OCI-M1 (cell line): Measurements from ENCODE around the gene AEBP1.

Source experiments
- DNase-seq: peaks from one replicate; lab custom pipeline; 2025; lab: John Stamatoyannopoulos, UW

The AEBP1 gene

GRCh38 chr7:44103923-44104859, at the start of gene AEBP1:
TSS of gene AEBP1 (plus strand) at chr7:44104345. CDS start at chr7:44104666, 321 bp downstream.
- peak; percentile 7 for DNase-seq

GRCh38 chr7:44056681-44057080, 47.5 kb upstream of the AEBP1 start:
- no peak for DNase-seq

DNA sequence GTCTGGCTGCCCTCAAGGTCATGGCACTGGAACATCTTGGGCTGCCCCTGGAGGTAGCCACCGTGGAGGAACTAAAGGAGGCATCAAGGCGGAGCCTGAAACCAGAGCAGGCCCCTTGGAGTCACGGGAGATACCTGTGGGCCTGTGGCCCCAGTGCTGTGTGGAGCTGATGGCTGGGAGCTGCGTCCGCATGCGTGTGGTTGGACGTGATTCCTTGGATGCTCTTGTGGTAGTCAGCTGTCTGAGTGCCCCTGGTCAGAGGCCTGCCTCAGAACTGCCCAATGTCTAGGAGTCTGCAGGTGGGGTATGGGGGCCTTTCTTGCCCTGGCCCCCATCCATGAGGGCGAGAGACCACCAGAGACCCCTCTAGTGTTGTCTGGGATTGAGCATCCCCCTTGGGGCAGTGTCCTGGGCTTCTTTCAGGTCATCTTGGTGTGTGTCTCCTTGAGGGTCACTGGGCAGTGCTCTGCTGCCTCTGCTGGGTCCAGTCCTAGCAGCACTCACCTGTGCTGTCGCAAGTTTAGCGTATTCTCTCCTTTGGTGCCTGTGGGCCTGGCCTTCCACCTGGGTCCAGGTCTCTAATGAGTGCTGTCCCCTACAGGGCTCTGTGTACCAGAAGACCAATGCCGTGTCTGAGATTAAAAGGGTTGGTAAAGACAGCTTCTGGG, 46.8 kb upstream of the AEBP1 start:
- no peak for DNase-seq

GRCh38 chr7:44057849-44058758, 46.0 kb upstream of the AEBP1 start:
- DNase-seq = no peak

- no peak for DNase-seq
Observed at GRCh38 chr7:44058759-44059218, 45.4 kb upstream of the AEBP1 start.

- DNase-seq = no peak
Observed at GRCh38 chr7:44059219-44060090, 44.7 kb upstream of the AEBP1 start.

DNA sequence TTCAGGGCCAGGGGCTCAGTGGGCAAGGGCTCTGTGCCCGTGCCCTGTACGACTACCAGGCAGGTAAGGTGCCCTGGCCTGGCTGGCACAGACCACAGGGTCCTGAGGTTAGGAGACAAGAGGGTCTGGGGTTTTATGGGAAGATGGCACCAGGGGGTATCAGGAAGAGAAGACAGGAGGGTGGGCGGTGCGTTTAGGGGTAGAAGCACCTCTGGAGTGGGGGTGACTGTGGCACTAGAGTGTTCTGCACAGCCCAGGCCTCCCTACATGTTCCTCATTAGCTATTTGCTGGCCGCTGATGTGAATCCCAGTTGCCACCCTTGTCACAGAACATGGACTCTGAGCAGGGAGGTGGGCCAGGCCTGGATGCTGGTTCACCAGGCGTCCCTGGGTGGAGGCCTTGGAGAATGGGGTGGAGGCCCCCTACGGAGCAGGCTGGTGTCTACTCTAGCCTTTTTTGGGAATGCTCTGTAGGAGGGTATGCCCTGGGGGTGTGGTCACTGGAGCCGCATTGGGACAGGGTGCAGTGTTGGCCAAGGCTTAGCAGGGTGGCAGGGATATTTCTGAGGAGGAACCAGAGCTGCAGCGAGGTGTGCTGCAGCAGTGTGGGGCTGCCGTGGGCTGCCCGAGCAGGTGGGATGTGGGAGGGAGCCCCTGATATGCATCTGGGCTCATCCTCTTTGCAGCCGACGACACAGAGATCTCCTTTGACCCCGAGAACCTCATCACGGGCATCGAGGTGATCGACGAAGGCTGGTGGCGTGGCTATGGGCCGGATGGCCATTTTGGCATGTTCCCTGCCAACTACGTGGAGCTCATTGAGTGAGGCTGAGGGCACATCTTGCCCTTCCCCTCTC, 43.8 kb upstream of the AEBP1 start:
- no peak for DNase-seq

DNA sequence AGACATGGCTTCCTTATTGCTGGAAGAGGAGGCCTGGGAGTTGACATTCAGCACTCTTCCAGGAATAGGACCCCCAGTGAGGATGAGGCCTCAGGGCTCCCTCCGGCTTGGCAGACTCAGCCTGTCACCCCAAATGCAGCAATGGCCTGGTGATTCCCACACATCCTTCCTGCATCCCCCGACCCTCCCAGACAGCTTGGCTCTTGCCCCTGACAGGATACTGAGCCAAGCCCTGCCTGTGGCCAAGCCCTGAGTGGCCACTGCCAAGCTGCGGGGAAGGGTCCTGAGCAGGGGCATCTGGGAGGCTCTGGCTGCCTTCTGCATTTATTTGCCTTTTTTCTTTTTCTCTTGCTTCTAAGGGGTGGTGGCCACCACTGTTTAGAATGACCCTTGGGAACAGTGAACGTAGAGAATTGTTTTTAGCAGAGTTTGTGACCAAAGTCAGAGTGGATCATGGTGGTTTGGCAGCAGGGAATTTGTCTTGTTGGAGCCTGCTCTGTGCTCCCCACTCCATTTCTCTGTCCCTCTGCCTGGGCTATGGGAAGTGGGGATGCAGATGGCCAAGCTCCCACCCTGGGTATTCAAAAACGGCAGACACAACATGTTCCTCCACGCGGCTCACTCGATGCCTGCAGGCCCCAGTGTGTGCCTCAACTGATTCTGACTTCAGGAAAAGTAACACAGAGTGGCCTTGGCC, 43.0 kb upstream of the AEBP1 start:
- DNase-seq = no peak

GRCh38 chr7:44061645-44062179, 42.4 kb upstream of the AEBP1 start:
- no peak for DNase-seq

- no peak for DNase-seq
Observed at GRCh38 chr7:44062180-44062902, 41.8 kb upstream of the AEBP1 start.

GRCh38 chr7:44062903-44063295, 41.2 kb upstream of the AEBP1 start:
- no peak for DNase-seq

GRCh38 chr7:44063547-44063893, 40.6 kb upstream of the AEBP1 start:
- no peak for DNase-seq

DNA sequence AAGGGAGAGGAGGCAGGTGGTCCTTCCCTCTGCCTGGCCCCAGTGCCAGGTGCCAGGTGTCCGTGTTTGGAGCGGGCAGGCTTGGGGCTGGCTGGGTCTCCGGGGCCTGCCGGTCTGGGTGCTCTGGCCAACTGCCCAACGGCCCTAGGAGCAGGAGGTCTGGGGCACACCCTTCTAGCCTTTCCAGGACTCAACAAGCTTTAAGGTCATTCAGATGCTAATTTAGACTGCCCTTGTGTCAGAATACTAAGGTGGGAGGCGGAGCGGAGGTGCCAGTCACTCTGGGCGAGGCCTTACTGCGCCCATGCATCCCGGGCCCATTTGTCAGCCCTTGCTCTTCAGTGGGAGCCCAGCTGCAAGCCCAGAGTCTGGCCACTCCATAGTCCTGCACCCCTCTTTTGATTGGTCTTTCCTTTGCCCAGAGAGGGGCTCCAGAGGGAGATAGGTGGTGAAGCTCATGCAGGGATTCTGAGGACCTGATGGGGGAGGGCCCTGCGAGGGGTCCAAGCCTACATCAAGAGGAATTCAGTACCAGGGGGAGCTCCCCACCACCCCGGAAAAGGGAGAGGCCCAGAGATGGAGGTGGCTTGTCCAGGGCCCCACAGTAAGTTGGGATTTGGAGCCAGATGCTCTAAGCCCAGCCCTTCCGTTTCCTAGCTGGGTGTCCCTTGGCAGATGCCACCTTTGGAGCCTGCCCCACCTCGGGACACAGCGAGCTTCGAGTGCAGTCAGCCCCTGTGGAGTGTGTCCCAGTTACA, 40.1 kb upstream of the AEBP1 start:
- no peak for DNase-seq

DNA sequence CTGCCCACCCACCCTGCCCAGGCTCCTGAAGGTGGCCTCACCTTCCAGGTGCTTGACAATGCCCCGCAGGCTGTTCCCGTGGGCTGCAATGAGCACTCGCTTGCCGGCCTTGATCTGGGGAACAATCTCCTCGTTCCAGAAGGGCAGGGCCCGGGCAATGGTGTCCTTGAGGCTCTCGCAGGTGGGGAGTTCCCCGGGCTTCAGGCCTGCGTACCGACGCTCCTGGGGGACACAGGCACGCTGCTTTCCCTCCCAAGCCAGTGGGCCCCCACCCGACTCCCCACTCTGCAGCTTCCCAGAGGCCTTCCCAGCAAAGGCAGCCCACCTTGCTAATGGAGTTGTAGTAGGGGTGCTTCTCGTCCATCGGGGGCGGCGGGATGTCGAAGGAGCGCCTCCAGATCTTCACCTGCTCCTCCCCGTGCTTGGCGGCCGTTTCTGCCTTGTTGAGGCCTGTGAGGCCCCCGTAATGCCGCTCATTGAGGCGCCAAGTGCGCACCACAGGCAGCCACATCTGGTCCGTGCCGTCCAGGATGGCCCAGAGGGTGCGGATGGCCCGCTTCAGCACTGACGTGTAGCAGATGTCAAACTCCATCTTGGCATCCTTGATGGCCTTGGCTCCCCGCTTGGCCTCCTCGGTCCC, 39.2 kb upstream of the AEBP1 start:
- DNase-seq = no peak

DNA sequence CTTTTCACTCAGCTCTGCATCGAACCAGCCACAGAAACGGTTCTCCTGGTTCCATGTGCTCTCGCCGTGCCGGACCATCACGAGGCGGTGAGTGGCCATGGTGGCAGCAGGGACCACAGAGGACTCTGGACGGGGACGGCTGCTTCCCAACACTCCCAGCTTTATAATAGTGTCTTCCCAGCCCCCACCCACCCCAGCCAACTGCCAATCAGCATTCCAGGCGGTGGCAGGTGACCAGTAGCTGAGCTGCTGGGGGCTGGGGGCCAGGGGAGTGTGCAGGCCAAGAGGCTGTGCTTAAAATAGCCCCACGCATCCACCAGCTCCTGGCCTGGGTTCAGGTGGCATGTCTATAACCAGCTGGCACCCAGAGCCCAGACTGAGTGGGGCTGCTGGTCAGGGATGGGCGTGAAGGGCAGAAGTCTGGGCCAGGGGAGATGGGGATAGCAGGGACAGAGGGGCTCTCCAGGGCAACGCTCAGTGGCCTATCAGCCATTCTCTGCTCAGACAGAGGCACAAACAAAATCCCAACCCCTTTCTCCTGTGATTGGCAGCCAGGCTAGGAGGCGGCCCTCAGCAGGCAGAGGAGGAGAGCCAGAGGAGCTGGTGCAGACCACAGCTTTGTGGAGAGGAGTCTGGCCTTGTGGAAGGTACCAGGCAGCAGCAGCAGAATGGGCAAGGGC, 38.6 kb upstream of the AEBP1 start, which contains the start of gene PGAM2:
Gene PGAM2 (minus strand): TSS at position 137 of the 680 bp plus-strand sequence. CDS start 38 bp downstream, at position 99.
- DNase-seq = no peak

GRCh38 chr7:44066111-44066460, 38.1 kb upstream of the AEBP1 start:
- DNase-seq = no peak
